ENCODE results near the gene CSH2.
"Not testable (repeated sequence)": the region's sequence is repeated elsewhere in the genome, so short reads cannot be mapped to it uniquely, and the experiment has no call there.

Gene CSH2

GRCh38 chr17:63855185-63855584 is 18.3 kb downstream of the CSH2 start:
- DNase-seq (ENCODE audit: low spot score), result no peak

GRCh38 chr17:63854709-63855108 is 18.8 kb downstream of the CSH2 start:
- DNase-seq (ENCODE audit: low spot score), result no peak

DNA sequence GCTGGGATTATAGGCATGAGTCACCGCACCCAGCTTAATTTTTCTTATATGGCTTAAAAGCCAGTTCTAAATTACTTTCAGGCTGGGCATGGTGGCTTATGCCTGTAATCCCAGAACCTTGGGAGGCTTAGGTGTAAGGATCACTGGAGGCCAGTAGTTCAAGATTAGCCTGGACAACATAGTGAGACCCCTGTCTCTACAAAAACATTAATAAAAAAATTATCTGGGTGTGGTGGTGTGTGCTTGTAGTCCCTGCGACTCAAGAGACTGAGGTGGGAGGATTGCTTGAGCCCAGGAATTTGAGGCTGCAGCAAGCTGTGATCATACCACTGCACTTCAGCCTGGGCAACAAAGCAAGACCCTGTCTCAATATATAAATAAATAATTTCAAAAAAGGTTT is 20.2 kb downstream of the CSH2 start:
- no peak for DNase-seq (ENCODE audit: low spot score)

DNA sequence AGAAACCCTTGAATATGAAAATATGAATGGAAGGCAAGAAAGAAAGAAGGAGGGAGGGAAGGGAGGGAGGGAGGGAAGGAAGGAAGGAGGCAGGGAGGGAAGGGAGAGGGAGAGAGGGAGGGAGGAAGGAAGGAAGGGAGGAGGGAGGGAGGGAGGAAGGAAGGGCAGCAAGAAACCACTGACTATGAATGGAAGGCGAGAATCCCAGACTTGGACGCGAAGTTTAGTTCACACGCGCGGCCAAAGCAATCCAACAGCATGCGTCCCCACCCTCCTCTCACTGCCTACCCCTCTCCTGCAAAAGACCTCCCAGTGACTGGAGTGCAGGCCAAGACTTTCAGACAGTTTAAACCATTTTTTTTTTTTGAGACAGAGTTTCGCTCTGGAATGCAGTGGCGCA is 23.1 kb downstream of the CSH2 start:
- DNase-seq (ENCODE audit: low spot score), result no peak

- peak; percentile 81 for DNase-seq (ENCODE audit: low spot score)
Measured at GRCh38 chr17:63848834-63849689, 24.4 kb downstream of the CSH2 start.

DNA sequence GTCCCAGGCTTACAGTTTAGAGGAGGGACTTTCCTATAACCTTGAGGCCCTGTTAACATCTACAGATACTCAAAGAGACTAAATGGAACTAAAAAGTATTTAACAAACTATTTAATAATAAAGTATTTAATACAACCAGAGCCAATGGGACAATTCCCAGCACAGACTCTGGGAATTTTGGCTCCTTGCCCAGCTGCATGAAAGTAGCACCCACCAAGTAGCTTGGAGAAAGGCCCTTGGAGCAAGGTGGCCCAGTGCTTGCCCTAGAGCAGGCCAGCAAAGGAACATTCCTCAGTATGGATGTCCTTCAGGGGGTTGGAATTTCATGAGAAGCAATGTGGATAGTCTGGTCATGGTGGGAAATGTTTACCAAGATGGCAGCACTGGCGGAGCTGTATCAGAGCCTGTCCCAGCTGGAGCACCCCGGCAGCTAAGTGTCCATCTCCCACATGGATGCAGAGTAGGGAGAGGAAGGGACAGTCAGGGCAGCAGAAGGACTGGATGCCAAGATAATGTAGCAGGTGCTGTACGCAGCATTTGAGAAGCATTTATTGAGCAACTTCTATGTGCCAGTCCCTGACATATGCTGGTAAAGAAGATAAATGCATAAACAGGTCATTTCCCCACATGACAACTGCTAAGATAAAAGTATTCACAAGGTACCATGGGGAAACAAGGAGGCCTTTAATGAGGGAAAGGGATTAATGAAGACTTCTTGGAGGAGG is 25.8 kb downstream of the CSH2 start:
- no peak for DNase-seq (ENCODE audit: low spot score)

DNA sequence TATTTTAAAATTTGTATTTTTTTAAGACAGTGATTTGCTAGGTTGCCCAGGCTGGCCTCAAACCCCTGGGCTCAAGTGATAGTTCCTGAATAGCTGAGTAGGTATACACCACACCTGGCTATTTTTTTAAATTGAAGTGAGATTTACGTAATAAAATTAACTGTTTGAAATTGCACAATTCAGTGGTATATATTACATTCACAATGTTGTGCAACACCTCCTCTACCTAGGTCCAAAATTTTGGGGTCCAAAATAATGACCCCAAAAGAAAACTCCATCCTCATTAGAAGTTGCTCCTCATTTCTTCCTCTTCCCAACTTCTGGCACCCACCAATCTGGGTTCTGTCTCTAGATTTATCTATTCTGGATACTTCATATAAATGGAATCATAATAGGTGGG is 28.0 kb downstream of the CSH2 start:
- no peak for DNase-seq (ENCODE audit: low spot score)

DNA sequence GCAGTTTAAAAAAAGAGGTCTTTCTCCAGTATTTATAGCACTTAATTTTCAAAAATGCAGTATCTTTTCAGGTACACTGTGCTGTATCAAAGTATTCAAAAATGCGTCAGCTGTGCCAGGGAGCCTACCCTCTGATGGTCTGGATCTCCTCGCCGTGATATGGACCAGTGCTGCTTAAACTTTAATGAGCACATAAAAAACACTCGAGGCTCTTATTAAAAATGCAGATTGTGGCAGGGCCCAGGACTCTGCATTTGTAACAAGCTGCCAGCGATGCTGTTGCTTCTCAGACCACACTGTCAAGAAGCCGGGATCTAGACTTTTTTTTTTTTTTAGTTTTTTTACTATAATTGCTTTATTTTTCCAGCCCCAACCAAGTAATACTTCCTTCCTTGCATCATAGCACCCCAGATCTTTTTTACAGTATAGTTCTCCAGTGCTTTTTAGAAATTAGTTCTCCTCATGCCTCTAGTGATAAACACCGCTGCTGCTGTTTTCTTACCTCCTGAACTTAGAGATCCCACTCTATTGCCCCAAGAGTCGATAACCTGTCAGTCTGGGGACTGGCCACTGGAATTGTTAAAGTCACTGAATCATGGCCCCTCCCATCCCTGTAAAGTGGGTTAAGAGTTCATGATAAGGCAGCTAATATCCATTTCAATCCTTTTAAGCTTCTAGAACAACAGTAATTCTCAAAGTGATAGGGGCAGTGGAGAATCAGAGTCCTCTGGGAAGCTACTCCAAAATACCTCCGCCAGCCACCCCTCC is 29.4 kb downstream of the CSH2 start:
- DNase-seq (ENCODE audit: low spot score), result no peak

GRCh38 chr17:63843387-63843888 is 30.0 kb downstream of the CSH2 start:
- DNase-seq (ENCODE audit: low spot score), result not testable (repeated sequence)

DNA sequence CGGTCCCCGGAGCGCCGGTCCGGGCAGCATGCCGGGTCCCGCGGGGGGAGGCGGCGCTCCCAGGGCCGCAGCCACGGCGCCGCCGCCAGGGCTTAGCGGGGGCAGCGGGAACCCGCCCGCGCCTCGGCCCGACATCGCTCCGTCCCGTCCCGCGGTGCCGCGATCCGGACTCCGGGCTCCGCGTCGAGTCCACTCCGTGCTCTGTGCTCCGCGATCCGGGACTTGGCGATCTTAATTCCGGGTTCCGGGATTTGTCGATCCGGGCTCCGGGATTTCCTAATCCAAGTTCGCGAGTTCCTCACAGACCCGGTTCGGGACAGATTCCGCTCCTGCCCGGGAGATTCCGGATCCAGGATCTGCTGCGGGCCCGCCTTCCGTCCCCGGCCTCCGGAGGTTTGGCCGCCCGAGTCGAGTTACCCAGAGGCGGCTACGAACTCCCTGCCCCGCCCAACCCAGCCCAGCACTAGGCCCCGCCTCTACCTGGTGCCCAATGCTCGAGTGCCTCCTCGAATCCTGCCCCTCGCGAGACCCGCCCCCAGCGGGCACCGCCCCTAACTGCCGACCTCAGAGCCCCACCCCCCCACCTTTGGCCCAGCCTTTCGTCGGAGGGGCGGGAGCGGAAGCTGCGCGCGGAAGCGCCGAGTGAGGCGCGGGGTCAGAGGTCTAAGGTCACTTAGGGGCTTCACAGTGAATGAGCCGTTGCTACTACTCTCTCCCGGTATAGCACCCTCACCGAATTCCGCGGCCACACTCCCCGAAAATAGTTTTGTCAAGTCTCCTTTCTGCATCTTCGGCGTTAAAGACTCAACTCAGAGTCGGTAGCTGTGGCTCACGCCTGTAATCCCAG is 30.7 kb downstream of the CSH2 start, which contains the start of gene SMARCD2:
TSS of gene SMARCD2 (minus strand) at position 146 of the 847 bp plus-strand sequence. CDS start at position 135, 11 bp downstream.
- DNase-seq (ENCODE audit: low spot score), result peak; percentile 98

GRCh38 chr17:63842173-63842539 is 31.3 kb downstream of the CSH2 start:
- no peak for DNase-seq (ENCODE audit: low spot score)

DNA sequence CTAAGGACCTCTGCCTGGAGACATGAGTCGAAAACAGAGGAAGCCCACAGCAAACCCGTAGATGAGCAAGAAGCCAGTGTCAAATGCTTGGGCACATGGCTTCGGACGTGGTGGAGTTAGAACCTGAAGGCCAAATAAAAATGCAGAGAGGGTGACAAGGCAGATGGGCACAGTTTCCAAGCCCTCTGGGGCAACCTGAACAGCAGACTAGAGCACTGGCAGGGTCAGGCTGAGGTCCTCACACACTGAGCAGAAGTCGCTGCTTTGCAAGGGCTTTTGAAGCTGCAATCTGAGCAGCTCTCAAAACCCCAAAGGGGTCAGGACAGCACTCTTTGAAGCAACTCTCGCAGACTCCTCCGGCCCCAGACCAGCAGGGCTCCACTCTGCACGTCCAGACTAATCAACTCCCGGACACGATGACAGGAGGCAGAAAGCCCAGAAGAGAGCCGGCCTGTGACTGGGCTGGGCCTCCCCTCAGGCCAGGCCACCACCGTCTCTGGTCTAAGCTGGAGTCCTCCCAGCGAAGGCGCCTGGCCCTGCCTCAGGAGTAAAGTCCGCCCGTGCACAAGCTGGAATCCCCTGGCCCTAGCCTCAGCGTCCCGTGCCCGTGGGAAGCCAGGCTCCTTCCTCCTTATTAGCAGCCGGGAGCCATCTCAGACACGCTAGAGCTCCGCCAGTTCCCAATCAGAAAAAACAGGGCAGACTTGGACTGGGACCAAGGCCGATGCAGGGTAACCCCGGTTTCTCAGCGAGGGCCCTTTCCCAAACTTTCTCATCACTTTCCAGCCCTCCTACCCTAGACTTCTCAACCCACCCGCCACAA is 31.9 kb downstream of the CSH2 start:
- peak; percentile 71 for DNase-seq (ENCODE audit: low spot score)

DNA sequence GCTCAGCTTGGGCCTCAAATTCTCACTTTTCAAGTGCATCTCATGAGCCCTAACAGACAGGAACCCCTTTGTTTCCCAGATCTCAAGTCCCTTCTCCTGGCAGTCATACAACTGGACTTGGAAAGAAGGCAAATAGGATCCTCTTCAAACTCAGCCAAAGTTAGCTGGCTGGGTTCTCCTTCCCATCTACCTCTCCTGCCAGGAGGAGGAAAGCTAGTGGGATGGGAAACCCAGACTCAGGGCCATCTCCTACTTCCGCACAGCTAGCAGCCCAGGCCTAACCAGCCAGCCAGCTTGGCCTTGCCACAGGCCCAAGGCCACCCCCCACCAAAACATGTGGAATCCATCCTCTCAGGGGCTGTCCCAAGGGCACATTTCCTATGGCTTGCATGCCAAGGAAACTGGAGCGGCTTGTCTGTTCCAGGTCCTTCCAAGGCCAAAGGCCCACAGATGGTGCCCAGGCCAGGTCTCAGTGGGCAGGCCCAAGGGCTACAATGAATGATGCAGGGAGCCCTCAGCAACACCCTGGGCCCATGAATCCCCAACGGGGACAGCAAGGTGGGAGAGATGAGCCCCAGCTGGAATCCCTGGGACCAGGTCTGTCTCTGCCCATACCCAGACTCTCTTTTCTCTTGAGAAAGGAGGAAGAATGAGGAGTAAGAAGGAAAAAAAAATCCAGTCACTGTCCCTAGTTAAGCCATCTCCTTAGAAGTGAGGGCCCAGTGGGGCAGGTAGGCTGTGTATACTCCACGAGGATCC is 32.7 kb downstream of the CSH2 start:
- no peak for DNase-seq (ENCODE audit: low spot score)

- peak; percentile 96 for DNase-seq (ENCODE audit: low spot score)
Measured at GRCh38 chr17:63838631-63839171, 34.8 kb downstream of the CSH2 start.

- DNase-seq (ENCODE audit: low spot score), result peak; percentile 45
Measured at GRCh38 chr17:63837962-63838600, 35.4 kb downstream of the CSH2 start.

- DNase-seq (ENCODE audit: low spot score), result no peak
Measured at GRCh38 chr17:63837480-63837879, 36.0 kb downstream of the CSH2 start.

GRCh38 chr17:63836811-63837210 is 36.7 kb downstream of the CSH2 start:
- DNase-seq (ENCODE audit: low spot score), result no peak

DNA sequence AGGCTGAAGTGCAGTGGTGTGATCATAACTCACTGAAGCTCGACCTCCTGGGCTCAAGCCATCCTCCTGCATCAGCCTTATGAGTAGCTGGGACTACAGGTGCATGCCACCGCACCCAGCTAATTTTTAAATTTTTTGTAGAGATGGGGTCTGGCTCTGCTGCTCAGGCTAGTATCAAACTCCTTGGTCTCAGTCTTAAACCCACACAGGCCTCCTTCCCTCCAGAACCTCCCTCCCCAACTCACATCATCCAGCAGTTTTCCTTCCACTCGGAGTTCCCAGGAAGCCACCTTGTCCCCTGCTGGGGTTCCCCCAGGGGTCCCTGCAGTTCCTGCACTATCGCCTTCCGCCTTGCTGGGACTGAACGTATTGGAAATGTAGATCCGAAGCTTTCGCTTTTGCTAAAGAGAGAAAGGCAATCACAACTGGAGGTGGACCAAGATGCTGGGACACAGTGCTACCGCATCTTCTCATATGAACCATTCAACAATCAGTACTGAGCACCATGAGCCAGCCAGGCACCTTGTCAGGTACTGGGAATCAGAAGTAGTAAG is 38.2 kb downstream of the CSH2 start:
- no peak for DNase-seq (ENCODE audit: low spot score)
